ENCODE results near the gene GNG11.
"Not testable (repeated sequence)": the region's sequence is repeated elsewhere in the genome, so short reads cannot be mapped to it uniquely, and the experiment has no call there.

GNG11 gene

DNA sequence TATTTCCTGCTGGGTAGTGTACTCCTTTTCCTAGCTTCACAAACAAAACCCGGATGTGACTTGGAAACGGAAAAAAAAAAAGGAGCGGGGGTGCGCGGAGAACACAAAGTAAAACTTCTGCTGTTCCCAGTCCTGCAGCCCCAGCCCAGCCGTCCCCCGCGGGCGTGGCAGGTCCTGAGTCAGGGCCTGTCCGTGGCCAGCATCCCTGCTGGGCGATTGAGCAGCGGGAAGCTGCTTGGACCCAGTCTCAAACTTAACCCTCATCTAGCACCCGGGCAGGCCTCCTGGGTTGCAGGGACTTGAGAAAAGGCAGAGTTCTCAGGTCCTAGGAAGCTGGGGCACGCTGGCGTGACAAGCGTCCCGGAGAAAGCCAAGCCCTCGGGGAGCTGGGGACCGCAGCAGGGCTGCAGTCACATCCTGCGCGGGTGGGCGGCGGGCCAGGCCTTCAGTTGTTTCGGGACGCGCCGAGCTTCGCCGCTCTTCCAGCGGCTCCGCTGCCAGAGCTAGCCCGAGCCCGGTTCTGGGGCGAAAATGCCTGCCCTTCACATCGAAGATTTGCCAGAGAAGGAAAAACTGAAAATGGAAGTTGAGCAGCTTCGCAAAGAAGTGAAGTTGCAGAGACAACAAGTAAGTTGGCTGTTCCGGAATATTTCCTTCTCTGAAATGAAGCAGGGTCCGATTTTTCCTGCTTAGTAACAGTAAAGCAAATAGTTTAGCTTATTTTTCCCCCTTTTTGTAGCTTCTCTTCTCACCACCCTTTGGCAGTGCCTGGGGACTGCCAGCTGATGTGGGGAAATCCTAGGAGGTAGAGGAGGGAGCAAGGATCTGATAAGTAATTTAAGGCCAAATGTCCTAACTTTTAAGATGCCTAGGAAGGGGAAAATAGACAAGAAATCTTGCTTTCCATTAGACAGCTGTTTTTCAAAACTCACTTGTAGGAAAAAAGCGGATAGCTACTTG lies at the start of gene GNG11:
Gene GNG11, plus strand, starts transcription at position 129 of the 960 bp plus-strand sequence. Its CDS starts 403 bp downstream, at position 532.
- no peak for DNase-seq

- DNase-seq = no peak
Observed at GRCh38 chr7:93873998-93874574, 47.4 kb upstream of the GNG11 start.

GRCh38 chr7:93877742-93878141 lies 43.8 kb upstream of the GNG11 start:
- no peak for DNase-seq

- no peak for DNase-seq
Observed at GRCh38 chr7:93879356-93879755, 42.2 kb upstream of the GNG11 start.

- no peak for DNase-seq
Observed at GRCh38 chr7:93882468-93882867, 39.1 kb upstream of the GNG11 start.

DNA sequence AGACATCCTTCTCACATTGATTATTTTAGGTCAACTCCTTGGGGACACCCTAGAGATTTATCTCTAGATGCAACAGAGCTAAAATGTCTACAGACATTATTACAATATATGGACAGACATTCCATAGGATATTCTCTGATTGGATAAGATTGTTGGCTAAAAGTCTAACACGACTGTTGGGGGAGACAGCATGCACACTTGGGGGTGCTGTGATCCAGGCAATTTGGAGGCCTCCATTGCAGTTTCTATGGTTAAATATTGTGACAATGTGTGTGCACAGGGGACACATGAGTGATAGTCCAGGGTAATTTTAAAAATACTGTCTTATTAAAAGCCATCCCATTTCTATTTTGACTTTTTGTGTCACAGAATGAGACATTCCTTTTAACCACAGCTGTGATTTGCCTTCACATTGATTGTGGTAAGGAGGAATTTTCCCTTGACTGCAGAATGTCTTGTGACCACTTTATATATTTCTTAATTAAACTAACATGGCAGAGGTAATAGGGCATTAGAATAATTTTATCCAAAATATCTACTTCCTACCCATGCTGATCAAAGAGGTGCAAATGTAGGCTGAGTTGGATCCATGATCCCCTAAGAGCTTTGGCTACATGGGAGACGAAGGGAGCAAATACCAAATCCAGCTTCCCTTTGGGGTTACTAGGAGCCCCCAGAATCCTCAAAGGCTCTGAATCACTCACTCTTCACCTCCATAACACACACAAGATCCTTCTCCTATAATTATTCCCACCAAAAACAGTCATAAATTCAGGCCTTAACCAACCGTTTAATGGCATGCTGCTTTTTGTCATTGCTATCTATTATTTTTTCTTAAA lies 38.2 kb upstream of the GNG11 start:
- no peak for DNase-seq

GRCh38 chr7:93883917-93884345 lies 37.6 kb upstream of the GNG11 start:
- DNase-seq = no peak

GRCh38 chr7:93884541-93884940 lies 37.0 kb upstream of the GNG11 start:
- DNase-seq = no peak

DNA sequence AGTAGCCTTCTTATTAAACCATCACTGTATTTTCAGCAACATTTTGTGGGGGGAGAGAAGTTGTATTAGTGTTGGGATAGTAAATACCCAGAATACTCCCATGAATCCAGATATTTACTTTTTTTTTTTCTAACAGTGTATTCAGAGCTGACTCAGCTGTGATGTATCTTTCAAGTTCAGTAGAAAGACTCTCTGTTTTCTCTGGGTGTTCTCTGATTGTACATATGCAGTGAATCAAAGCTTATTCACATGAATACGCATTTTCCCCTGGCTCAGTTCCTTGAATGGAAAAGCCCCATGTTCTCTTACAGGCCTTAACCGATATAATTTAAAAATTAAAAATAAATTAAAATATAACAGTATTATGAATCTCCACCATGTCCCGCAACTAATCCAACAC lies 32.3 kb upstream of the GNG11 start:
- DNase-seq = no peak

DNA sequence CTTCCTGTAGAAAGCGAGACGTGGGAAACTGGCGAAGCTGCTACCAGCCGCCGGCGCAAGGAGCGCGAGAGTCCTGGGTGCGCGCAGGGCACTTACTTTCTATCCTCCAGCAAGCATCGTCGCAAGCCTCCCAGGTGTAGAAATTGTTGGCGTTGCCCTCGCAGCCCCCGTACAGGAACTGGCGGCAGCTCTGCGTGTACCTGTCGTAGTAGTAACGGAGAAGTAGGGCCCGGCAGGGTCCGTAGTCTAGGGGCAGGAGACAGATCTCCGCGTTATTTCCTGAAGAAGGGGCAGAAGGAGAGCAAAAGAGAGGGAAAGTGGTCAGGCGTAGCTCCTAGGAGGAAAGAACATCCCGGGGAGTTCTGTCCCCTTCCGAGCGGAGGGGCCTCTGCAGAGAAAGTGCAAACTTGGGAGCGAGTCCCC lies 31.5 kb upstream of the GNG11 start:
- DNase-seq = no peak

GRCh38 chr7:93890464-93891068 lies 31.0 kb upstream of the GNG11 start, which contains the start of gene TFPI2:
Gene TFPI2 (minus strand): TSS chr7:93890753. CDS start chr7:93890678, 75 bp downstream.
- no peak for DNase-seq

GRCh38 chr7:93894426-93894825 lies 27.1 kb upstream of the GNG11 start:
- no peak for DNase-seq

GRCh38 chr7:93894966-93895640 lies 26.4 kb upstream of the GNG11 start:
- DNase-seq = no peak

GRCh38 chr7:93895859-93896600 lies 25.5 kb upstream of the GNG11 start:
- DNase-seq = no peak

DNA sequence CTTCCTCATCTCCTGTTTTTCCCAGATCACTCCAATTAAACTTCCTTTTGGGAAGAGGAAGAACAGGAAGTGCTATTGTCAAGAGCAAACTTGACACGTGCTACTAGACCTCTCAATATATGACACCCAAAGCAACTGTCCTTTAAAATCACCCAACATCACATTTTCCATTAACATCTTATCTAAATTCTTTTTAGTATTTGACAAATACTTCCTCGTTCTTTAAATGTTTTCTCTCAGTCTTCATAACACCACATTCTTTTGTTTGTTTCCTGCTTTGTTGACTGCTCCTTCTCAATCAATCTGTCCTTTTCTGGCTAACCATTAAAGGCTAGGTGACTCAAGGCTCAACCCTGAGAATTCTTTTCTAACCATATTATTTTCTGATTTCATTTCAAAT lies 23.9 kb upstream of the GNG11 start:
- DNase-seq = no peak

- no peak for DNase-seq
Observed at GRCh38 chr7:93902777-93903423, 18.6 kb upstream of the GNG11 start.

DNA sequence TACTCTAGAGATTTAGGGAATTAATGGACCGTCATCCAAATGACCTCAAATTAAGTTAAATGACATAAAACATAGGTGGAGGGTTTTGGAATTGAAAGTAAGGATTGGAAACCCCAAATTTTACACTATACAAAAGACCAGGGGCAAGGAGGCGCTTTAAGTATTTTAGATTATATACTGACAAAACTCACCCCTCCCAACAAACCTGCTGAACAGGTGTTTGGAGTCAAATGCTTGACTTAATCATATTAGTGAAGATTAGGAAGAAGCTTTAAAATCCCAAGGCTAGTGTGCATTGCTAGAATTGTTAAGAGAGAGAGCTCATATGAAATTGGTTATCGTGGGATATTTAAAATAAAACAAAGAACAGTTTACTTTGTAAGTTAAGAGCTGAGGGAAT lies 15.3 kb upstream of the GNG11 start, which contains the start of gene GNGT1:
Gene GNGT1, plus strand, starts transcription at position 301 of the 400 bp plus-strand sequence. CDS start 180 bp downstream, outside the sequence.
- no peak for DNase-seq

GRCh38 chr7:93910076-93910994 lies 11.2 kb upstream of the GNG11 start:
- no peak for DNase-seq

DNA sequence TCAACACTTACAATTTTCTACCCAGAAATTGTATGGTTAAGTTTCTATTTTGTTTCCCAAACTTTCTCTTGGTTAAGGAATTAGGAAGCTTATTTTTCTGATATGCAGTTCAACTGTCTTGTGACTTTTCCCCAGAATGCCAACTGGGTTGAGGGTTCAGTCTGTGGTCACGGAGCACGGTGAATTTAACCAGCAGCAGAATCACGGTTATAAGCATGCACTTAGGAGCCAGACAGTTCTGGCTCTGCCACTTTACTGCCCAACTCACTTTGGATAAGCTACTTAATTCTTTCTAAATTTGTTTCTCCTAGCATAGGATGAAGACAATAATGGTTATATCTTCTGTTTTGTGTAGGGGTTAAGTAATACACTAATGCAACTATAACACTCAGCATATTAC lies 10.3 kb upstream of the GNG11 start:
- not testable (repeated sequence) for DNase-seq

Measured in activated CD4-positive, CD25-positive, alpha-beta regulatory T cell treated with anti-CD3 and anti-CD28 coated beads, Interleukin-2, amount 50 U/mL, for 72 hours (primary cell).